ENCODE results near the gene INPP4A.
A peak's percentile ranks its signal among the peaks of the same experiment; 100 is the strongest.
"Not testable (repeated sequence)": the region's sequence is repeated elsewhere in the genome, so short reads cannot be mapped to it uniquely, and the experiment has no call there.

Gene INPP4A

DNA sequence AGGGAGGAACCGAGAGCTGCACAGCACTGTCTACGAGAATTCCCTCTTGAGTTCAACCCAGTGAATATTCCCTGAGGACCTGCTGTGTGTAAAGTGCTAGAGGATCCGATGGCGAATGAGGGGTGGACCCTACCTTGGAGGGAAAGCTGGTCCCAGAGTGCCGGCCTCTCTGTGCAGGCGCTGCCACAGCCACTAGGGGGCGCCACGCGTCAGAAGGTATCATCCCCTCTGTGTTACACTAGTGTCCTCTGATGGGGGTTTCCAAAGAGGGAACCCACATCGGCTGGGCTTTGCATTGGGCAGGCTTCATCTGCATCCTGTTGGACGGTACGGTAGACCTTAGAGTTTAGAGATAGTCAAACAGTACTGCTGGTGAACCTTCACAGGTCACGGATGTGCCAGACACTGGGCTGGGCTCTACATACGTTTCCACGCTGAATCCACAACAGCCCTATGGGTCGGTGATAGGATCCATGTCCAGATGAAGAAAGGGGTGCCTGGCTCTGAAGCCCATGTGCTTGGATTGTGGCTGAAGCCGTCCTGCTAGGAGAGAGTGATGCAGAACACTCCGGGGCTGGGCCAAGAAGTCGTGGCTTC, 124.6 kb downstream of the INPP4A start:
- peak; percentile 32 to 71 (median 56) for DNase-seq

DNA sequence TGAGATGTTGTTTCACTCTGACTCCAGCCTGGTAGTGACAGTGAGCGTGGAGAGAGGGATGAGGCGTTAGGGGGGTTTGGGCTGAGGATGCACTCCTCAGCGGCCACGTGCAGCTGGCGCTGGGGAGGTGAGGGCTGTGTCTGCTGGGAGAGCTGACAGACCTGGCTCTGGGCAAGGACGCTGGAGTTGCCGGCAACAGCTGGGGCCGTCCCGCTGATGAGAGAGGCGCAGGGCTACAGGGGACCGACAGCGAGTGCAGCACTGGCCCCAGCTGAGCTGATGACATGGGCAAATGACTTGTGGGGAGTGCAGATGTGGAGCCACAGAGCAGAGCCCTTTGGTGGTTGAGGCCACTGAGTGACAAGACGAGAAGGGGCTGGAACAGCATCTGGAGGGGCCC, 125.3 kb downstream of the INPP4A start:
- DNase-seq: no peak

DNA sequence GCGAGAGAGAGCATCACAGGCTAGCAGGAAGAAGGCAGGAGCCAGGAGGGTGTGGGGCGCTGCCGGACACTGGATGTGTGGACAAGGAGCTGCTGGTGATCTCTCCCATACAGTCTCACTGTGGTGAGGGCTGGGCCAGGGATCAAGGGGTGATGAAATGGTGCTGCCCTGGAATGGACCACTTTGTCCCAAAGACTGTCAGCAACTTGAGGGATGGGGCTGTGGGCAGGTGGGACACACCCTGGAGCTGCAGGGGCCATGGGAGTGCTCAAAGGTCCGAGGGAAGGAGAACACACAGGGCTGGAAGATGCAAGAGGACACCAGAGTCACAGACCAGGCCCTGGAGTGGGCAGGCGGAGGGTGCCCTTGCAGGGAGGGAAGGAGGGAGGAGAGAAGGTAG, 125.7 kb downstream of the INPP4A start:
- no peak for DNase-seq

DNA sequence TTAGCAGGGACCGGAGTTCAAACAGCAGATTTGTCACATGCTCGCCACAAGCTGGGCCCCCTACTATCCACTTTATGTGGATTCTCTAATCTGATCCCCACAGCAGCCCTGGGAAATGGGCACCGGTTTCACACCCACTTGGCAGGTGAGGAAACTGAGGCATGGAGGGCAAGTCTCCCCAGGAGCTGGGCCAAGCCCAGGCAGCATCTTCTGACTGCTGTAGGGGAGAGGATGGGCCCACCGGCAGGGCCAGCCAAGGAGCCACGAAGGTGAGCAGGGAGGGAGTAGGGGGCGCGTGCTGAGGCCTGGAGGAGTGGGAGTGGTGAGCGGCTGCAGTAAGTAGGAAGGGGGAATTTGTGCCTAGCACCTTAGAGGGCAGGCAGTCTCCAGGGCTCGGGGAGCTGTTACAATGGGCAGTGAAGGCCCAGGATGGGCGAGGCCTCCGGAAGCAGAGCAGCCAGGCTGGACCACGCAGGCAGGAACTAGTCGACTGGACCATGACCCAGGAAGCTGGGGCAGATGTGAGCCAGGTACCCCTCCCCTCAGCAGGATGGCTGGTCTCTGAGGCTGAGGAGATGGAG, 126.6 kb downstream of the INPP4A start:
- DNase-seq: no peak

DNA sequence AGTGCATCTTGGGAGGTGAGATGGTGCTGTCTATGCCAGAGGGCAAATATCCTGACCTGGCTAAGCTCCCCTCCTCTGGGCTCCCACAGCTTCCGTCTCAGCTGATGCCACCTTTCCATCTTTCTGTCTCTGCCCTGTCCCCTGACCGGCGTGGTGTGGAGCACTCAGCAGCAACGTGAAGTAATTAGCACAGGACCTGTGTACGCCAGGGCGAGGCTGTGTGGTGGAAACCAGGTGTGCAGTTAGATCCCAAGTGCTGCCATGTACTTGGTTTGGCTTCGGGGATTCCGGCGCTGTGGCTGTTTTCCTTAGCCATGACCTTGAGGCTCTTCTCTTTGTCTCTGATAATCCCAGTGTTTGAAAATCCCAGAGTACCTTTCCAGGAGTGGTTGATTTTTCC, 127.1 kb downstream of the INPP4A start:
- DNase-seq: no peak

DNA sequence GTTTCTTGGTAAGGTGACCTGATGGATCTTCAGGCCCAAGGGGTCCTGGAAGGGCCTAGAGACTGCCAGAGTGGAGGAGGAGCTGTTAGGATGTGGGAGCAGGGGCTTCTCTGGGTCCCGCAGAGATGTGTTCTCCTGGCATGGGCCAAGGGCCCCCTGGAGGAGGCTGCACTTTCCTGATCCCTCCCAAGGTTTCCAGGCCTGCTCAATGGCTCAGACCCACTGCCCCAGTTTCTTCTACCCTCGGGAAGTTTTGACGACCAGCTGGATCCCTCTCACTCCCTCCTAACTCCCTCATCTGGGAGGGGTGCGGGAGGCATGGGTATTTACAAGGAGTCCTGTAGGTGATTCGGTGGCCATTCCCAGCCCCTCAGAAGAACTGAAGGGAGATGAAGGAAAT, 127.6 kb downstream of the INPP4A start:
- DNase-seq: no peak

DNA sequence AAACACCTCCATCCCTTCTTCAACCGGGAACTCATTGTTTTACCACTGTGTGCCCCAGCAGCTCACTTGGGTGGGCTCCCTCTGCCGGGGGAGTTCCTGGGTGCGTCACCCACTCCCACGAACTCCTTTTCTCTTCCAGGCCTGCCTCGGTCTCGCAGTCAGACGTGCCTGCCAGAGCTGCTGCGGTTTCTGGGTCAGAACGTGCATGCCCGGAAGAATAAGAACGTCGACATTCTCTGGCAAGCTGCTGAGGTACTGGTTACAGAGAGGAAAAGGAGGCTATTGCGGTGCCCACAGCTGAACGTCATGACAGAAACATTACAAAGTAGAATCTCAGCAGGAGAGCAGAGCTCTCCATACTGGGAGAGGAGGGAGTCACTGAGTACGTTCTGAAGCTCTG, 128.0 kb downstream of the INPP4A start:
- DNase-seq: no peak

DNA sequence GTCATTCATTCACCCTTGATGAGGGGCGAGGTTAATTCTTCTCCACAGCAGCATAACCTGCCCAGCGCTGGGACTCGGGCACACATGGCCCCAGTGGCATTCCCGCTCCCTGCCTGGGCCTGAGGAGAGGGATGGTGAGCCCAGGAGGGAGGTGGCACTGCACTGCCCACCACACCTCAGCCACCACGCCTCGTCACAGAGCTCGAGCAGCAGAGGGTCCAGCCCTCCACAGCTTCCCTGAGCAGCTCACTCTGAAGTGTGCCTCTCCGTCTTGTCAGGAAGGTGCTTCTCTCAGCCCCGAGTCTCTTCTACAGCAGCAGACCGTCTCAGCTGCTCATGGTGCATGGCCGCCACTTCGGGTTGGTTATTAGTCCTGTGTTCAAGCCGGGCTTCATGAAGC, 128.8 kb downstream of the INPP4A start:
- no peak for DNase-seq

DNA sequence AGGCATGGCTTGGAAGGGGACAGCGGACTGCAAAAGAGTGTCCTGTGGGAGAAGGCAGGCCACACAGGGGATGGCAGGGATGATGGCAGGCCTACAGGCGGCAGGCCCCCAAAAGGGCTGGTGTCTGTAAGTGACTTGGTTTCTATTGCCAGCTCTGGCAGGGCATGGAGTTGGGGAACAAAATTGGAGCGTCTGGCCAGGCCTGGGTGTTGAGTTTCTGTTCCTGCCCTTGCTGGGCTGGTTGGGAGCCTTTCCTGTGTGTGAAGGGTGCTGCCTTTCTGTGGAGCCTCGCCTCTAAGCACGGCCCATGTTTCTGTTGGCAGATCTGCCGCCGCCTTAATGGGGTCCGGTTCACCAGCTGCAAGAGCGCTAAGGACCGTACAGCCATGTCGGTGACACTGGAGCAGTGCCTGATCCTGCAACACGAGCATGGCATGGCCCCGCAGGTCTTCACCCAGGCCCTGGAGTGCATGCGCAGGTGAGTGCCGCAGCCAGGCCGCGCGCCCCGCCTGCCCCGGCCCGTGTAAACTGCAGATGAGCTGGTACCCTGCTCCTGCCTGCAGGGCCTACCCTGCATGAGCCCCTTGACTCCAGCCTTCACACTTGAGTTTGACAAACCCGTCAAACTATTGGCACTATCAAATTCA, 132.1 kb downstream of the INPP4A start:
- DNase-seq: no peak

DNA sequence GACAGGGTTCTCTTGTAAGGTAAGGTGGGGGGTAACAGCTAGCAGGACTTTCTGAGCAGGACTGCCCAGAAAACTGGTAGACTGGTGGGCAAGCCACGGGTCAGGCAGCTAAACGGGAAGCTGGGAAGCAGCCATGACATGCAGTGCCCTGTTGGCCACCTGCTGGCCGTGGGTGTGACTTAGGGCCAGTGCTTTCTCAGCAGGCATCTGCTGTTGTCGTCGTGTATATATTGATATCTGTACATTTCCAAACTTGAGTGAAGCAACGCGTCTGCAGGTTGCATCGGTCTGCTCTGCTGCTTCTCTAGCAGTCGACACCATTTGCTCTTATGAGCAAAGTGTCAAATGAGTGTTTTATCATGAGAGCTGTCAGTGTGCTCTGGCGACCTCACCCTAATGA, 132.7 kb downstream of the INPP4A start:
- no peak for DNase-seq

DNA sequence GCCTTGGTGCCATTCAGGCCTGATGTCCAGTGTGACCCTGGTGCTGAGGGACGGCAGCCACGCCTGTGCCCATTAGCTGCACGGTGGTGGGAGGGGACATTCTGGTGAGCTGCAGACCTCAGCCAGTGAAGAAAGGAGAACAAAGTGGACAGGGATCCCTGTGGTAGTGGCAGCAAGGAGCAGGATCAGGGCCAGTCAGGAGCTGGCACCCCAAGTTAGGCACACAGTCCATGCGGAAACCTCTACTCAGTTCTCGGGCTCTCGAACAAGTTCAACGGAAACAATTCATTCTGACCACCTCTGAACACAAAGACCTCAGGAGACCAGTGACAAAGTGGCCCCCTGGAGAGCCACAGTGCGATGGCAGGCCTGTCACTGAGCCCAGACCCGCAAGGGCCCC, 133.6 kb downstream of the INPP4A start:
- no peak for DNase-seq

DNA sequence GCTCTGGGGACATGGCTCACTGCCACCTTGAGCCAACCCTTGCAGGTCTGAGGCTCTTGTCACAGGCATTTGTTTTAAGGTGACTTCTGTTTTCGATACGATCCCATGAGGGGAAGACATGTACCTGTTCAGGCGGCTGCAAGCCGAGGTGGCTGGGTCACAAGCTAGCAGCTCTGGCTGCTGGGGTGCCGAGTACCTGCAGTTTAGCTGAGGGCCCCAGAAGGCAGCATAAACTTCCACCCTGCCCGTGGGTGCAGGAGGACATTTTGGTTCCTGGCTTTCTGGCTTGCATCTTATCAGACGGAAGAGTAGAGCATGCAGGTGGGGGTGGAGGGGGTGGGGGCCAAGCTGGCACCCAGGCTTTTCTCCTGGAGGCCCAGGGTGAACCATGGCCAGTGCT, 135.3 kb downstream of the INPP4A start:
- no peak for DNase-seq

DNA sequence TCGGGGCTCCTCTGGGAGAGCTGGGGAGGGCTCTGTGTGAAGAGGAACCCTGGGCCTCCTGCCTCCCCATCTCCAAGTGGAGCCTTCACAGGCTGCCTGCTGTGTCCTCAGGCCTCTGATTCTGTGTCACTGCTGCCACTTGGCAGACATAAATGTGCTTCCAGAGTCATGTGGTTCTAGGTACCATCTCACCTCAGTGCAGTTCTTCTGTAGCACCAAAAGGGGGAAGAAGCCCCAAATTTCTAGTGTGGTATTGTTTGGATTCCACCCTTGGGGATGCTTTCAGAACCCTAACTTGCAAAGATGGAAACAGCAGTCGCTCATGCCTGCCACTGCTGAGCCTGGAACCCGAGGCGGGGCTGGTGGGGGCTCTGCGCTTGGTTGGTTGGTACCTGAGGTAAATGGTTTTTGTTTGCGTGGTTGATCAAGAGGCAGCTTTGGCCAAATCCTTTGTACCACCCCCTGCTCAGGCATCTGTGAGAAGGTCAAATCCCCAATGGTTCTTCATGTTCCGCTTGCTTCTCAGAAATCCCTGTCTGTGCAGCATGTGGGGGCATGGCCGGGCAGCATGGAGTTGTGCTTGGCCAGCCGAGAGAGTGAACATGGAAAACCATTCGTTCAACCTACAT, 136.1 kb downstream of the INPP4A start:
- no peak for DNase-seq

DNA sequence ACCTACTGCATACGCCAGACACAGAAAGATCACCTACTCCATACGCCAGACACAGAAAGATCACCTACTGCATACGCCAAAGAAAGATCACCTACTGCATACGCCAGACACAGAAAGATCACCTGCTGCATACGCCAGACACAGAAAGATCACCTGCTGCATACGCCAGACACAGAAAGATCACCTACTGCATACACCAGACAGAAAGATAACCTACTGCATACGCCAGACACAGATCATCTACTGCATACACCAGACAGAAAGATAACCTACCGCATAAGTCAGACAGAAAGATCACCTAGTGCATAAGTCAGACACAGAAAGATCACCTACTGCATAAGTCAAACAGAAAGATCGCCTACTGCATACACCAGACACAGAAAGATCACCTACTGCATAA, 137.9 kb downstream of the INPP4A start:
- DNase-seq: no peak

DNA sequence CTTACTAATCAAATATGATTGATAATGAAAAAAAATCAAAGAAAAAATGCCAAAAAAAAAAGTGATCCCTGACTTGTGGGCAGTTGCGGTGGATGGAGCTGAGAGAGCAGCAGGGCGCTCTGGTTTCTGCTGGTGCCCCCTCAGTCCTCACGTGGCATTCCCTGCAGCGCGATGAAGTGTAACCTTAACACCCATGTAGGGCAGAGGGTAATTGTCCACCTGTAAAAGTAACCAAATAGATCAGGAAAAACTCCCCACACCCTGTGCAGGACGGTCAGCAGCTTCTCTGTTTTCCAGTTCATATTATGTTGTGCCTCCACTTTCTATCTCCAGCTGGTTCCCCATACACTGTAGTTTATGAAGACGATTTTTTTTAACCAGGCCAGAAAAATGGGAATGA, 138.6 kb downstream of the INPP4A start:
- no peak for DNase-seq

DNA sequence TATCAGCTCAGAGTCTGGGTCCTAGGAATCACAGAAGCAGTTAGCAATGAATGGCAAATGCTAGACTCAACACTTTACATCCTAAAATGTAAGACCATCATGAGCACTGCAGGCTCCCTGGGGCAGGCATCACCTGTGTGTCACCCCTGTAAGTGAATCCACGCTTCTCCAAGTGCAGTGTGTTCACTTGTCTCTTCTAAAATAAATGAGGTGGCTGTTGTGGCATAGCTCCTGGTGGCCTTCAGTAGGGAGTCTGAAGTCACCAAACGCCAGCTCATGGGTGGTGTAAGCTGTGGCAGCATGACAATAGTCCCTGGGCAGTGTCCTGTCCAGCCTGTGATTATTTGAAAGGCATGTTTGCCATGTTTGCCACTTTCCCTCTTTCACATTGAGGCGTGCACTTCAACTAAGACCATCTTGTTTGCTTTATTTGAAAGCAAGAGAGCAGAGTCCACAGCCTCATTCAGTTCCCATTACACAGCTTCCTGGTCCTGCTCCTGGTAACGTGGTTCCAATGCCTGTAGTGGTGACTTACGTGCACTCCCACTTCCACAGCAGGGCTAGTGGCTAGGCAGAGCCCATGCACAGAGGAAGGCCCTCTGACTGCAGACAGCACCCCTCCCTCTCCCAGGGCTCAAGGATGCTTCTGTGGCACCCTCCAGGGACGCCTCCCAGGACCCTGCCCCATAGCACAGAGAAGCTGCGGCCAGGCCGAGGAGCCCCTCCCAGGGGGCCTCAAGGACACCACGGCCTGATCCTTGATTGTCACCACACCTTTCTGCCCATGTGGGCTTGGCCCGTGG, 139.4 kb downstream of the INPP4A start:
- no peak for DNase-seq

DNA sequence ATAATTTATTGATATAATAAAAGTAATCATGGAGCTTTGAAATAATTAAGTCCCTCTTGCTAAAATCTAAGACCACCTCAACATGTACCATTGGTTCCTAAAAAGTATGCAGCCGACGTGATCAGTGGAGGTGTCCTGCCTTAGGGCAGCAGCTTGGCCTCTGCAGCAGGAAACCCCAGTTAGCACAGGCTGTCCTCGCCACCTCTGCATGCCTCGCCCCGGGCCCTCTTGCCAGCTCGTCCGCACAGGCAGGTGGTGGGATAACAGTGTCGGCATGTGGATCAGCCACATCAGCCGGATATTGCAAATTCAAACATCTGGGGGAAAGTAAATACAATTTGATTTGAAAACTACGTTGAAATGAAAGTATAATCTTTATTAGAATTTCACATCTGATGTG, 140.7 kb downstream of the INPP4A start:
- no peak for DNase-seq

DNA sequence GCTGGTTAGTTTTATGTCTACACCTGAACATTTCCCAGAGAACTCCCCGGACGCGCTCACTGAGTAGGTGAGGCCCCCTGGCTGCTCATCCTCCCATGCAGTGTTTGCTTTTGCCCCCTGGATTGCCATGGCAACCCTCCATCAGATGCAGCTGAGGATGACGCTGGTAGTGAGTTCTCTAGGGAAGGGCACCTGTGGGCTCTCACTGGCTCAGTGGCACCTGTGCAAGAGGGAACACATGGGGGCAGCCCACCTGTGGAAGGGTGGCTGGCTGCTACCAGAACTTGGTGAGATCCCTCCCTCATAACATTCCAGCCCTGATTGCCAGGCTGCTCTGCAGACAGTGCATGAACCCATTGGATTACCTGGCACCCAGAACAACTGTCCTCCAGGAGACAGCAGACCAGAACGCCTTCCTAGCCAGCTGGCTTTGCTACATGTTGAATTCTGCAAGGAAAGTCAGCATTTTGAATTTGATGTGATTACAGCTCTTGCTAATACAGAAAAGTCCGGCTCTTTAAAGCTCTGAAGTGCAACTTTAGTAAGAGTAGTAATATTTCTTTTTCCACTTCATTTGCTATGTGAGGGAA, 142.0 kb downstream of the INPP4A start:
- DNase-seq: no peak

DNA sequence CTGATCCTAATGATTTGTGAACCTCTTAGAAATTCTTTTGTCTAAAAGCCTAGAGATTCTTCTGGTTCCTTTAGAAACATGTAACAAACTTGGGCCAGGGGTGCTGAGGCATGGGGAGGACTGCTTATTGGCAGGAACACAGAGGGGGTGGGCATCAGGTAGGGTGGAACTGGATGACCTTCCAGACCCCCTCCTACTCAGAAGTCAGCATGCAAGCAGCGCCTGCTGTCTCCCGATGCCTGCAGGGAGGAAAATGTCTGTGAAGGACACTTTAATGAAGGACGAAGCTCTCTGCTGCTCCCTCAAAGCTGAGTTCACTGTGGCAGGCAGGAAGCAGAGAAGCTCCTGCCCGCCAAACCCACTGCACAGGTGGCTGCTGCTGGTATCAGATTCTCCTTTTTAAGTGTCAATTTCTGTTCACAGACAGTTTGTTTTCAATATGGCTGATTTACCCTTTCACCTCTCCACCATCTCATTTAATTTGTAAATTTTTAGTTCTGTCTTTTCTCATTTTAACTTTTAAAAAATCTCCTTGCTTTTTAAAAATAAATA, 144.3 kb downstream of the INPP4A start:
- DNase-seq: no peak

DNA sequence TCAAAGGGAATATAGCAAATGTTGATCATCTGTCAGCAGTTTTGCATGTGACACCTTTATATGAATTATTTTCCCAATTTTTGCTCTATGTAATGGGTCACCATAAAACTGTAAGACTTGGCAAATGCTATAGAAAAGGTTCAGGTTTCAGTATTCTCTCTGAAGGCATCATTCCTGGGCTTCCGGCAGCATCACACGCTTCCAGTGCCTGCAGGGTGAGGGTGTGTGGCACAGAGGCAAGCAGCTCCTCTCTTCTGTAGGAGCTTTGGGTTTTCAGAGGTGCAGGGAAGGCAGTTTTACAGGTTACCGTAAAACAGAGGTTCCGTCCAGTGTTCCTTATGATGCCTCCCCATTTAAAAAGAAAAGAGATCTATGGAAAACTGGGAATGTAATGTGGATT, 144.8 kb downstream of the INPP4A start:
- DNase-seq: no peak

DNA sequence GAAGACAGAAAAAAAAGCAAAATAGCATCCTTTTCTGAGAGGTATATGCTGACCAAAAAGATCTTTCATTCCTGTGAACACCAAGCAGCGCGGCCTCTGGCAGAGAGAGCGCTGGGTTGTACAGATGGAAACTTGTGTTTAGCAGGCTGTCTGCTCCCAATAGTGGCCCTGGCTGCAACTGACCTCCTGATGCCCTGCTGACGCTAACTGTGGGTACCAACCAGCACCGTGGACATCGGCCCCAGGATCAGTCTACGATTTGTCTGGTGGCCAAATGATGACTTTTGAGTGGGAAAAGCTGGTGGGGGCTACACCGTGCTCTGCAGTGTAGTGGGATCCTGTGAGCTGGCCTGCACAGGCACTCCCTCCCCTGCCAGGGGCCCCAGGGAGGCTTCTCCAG, 147.9 kb downstream of the INPP4A start:
- DNase-seq: no peak

DNA sequence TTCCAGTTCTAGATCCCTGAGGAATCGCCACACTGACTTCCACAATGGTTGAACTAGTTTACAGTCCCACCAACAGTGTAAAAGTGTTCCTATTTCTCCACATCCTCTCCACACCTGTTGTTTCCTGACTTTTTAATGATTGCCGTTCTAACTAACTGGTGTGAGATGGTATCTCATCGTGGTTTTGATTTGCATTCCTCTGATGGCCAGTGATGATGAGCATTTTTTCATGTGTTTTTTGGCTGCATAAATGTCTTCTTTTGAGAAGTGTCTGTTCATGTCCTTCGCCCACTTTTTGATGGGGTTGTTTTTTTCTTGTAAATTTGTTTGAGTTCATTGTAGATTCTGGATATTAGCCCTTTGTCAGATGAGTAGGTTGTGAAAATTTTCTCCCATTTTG, 150.0 kb downstream of the INPP4A start:
- DNase-seq: not testable (repeated sequence)

Measured in activated CD4-positive, CD25-positive, alpha-beta regulatory T cell (primary cell).